ENCODE results near the gene EIF4A3.

DNA sequence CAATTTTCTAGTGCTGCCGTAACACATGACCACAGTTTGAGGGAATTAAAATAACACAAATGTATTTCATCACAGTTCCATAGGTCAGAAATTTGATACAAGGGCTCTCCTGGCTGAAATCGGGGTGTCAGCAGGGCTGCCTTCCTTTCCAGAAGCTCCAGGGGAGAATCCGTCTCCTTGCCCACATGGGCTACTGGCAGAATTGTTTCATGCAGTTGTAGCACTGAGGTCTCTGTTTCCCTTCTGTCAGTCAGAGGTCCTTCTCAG, 20.5 kb downstream of the EIF4A3 start:
- TF ChIP-seq, protein P1, sequence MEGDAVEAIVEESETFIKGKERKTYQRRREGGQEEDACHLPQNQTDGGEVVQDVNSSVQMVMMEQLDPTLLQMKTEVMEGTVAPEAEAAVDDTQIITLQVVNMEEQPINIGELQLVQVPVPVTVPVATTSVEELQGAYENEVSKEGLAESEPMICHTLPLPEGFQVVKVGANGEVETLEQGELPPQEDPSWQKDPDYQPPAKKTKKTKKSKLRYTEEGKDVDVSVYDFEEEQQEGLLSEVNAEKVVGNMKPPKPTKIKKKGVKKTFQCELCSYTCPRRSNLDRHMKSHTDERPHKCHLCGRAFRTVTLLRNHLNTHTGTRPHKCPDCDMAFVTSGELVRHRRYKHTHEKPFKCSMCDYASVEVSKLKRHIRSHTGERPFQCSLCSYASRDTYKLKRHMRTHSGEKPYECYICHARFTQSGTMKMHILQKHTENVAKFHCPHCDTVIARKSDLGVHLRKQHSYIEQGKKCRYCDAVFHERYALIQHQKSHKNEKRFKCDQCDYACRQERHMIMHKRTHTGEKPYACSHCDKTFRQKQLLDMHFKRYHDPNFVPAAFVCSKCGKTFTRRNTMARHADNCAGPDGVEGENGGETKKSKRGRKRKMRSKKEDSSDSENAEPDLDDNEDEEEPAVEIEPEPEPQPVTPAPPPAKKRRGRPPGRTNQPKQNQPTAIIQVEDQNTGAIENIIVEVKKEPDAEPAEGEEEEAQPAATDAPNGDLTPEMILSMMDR (IDR thresholded peaks at IDR 0.05) = no peak
- TF ChIP-seq POLR2A (IDR thresholded peaks at IDR 0.05) = no peak

Data from transverse colon (tissue), 3 donors.